Type B pancreatic cell (in vitro differentiated cells): ENCODE data around the gene SMARCD2. TPM values are rescaled to one million over a fixed set of nuclear protein-coding genes. Genes with fewer than 3 reads are reported as not detected.
"Not testable (repeated sequence)": the region's sequence is repeated elsewhere in the genome, so short reads cannot be mapped to it uniquely, and the experiment has no call there.

Experiments
- DNase-seq: peaks from one replicate; pipeline ENCODE4 v3.0.0; 2021; ENCODE audit warnings: mixed read lengths; ENCODE audit not compliant: unreplicated experiment; ENCODE audit errors: extremely low spot score
- H3K27ac Mint-ChIP-seq: 2 replicates; pipeline ENCODE4 v1.8.0; 2021; ENCODE audit warnings: mild to moderate bottlenecking, mixed read lengths
- H3K27me3 Mint-ChIP-seq: 2 replicates; pipeline ENCODE4 v1.8.0; 2021; ENCODE audit warnings: mixed read lengths
- H3K36me3 Mint-ChIP-seq: 2 replicates; pipeline ENCODE4 v1.8.0; 2021; ENCODE audit warnings: mixed read lengths
- H3K4me1 Mint-ChIP-seq: one replicate; pipeline ENCODE4 v1.8.0; 2021; ENCODE audit warnings: mixed read lengths; ENCODE audit not compliant: unreplicated experiment
- H3K4me3 Mint-ChIP-seq: 2 replicates; pipeline ENCODE4 v1.8.0; 2021; ENCODE audit warnings: mild to moderate bottlenecking, mixed read lengths
- H3K9me3 Mint-ChIP-seq: 2 replicates; pipeline ENCODE4 v1.8.0; 2021; ENCODE audit warnings: mixed read lengths
- CTCF ChIP-seq: fragments of 200-600 bp; sonication (generic); conservative IDR thresholded peaks from 2 replicates; pipeline ENCODE4 v1.5.0; 2021; ENCODE audit warnings: antibody characterized with exemption, mild to moderate bottlenecking
- total RNA-seq: library from RNA; stranded (reverse); gene quantifications from 2 replicates; pipeline ENCODE4 v1.2.1, GENCODE V29; 2021; ENCODE audit warnings: low replicate concordance

Gene SMARCD2
- total RNA-seq, 1 donor from 2014 or later = 64.8 TPM

- no peaks in the 10 kb centered on the region for H3K36me3 Mint-ChIP-seq
- no peak overlapping the region for H3K4me3 Mint-ChIP-seq
- H3K27ac Mint-ChIP-seq = no peak overlapping the region
- H3K4me1 Mint-ChIP-seq = no peaks in the 10 kb centered on the region
- no peak for TF ChIP-seq CTCF
- DNase-seq = no peak
- H3K27me3 Mint-ChIP-seq = peaks cover 17% of the 10 kb centered on the region
- no peaks in the 10 kb centered on the region for H3K9me3 Mint-ChIP-seq
Observed at GRCh38 chr17:63880706-63881105, 38.2 kb upstream of the SMARCD2 start.

GRCh38 chr17:63878413-63878812, 35.9 kb upstream of the SMARCD2 start:
- not testable (repeated sequence) for H3K4me1 Mint-ChIP-seq, H3K36me3 Mint-ChIP-seq, DNase-seq, H3K9me3 Mint-ChIP-seq, H3K27ac Mint-ChIP-seq, H3K4me3 Mint-ChIP-seq
- peaks cover 17% of the 10 kb centered on the region for H3K27me3 Mint-ChIP-seq

GRCh38 chr17:63874693-63875092, 32.2 kb upstream of the SMARCD2 start:
- not testable (repeated sequence) for H3K27ac Mint-ChIP-seq, H3K4me3 Mint-ChIP-seq, H3K36me3 Mint-ChIP-seq, H3K4me1 Mint-ChIP-seq, DNase-seq, H3K9me3 Mint-ChIP-seq
- H3K27me3 Mint-ChIP-seq = peaks cover 13% of the 10 kb centered on the region

GRCh38 chr17:63874061-63874626, 31.7 kb upstream of the SMARCD2 start:
- not testable (repeated sequence) for DNase-seq, H3K4me3 Mint-ChIP-seq, H3K9me3 Mint-ChIP-seq, H3K27me3 Mint-ChIP-seq, H3K4me1 Mint-ChIP-seq, H3K27ac Mint-ChIP-seq, H3K36me3 Mint-ChIP-seq

GRCh38 chr17:63873577-63873976, 31.1 kb upstream of the SMARCD2 start, which contains the start of gene CSH2:
CSH2 (minus strand) TSS chr17:63873677; CDS start chr17:63873614, 63 bp downstream.
- not testable (repeated sequence) for H3K27me3 Mint-ChIP-seq, H3K4me1 Mint-ChIP-seq, H3K36me3 Mint-ChIP-seq, DNase-seq, H3K9me3 Mint-ChIP-seq, H3K4me3 Mint-ChIP-seq, H3K27ac Mint-ChIP-seq

- H3K27ac Mint-ChIP-seq, H3K36me3 Mint-ChIP-seq, H3K9me3 Mint-ChIP-seq, H3K4me3 Mint-ChIP-seq, H3K4me1 Mint-ChIP-seq, DNase-seq, H3K27me3 Mint-ChIP-seq: not testable (repeated sequence)
Observed at GRCh38 chr17:63871646-63872365, 29.3 kb upstream of the SMARCD2 start.

GRCh38 chr17:63870292-63870665, 27.8 kb upstream of the SMARCD2 start:
- DNase-seq, H3K4me3 Mint-ChIP-seq, H3K27ac Mint-ChIP-seq, H3K27me3 Mint-ChIP-seq, H3K9me3 Mint-ChIP-seq, H3K4me1 Mint-ChIP-seq, H3K36me3 Mint-ChIP-seq: not testable (repeated sequence)

GRCh38 chr17:63869491-63870291, 27.2 kb upstream of the SMARCD2 start:
- H3K27ac Mint-ChIP-seq, H3K4me1 Mint-ChIP-seq, H3K9me3 Mint-ChIP-seq, H3K36me3 Mint-ChIP-seq, DNase-seq, H3K4me3 Mint-ChIP-seq, H3K27me3 Mint-ChIP-seq: not testable (repeated sequence)
- TF ChIP-seq CTCF = peak; percentile 56

GRCh38 chr17:63866625-63867024, 24.1 kb upstream of the SMARCD2 start:
- H3K4me3 Mint-ChIP-seq, H3K27ac Mint-ChIP-seq, DNase-seq, H3K27me3 Mint-ChIP-seq, H3K4me1 Mint-ChIP-seq, H3K36me3 Mint-ChIP-seq, H3K9me3 Mint-ChIP-seq: not testable (repeated sequence)
